ENCODE measurements around the gene SERINC4. TPM values are rescaled to one million over a fixed set of nuclear protein-coding genes. Genes with fewer than 3 reads are reported as not detected.
A peak's percentile ranks its signal among the peaks of the same experiment; 100 is the strongest.

SERINC4 gene
- total and polyA plus RNA-seq, 9 of the 15 experiments (the other 6 are each of a cell fraction or from before 2014, with no cell fraction given), result 0.14 to 0.86 (median 0.18) TPM; not detected in 2

DNA sequence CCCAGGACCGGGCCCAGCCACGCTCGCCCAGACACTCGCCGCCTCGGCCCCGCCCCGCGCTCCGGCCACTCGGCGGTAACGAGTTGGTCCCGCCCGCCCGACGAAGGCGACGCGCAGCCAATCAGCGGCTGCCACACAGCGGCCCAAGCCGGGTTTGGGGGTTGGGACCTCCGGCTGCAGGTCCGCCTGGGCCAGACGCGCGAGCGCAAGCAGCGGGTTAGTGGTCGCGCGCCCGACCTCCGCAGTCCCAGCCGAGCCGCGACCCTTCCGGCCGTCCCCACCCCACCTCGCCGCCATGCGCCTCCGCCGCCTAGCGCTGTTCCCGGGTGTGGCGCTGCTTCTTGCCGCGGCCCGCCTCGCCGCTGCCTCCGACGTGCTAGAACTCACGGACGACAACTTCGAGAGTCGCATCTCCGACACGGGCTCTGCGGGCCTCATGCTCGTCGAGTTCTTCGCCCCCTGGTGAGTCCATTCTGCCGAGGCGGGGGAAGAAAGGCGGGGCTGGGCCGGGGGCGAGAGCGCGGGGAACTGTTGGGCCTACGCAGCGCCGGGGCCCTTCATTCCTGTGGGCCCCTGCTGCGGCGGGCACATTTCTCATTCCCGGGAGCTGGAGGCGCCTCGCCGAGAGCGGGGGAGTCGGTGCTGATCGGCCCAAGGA is 53.6 kb downstream of the SERINC4 start, which contains the start of gene PDIA3 (continued):
- TF ChIP-seq, protein P1, sequence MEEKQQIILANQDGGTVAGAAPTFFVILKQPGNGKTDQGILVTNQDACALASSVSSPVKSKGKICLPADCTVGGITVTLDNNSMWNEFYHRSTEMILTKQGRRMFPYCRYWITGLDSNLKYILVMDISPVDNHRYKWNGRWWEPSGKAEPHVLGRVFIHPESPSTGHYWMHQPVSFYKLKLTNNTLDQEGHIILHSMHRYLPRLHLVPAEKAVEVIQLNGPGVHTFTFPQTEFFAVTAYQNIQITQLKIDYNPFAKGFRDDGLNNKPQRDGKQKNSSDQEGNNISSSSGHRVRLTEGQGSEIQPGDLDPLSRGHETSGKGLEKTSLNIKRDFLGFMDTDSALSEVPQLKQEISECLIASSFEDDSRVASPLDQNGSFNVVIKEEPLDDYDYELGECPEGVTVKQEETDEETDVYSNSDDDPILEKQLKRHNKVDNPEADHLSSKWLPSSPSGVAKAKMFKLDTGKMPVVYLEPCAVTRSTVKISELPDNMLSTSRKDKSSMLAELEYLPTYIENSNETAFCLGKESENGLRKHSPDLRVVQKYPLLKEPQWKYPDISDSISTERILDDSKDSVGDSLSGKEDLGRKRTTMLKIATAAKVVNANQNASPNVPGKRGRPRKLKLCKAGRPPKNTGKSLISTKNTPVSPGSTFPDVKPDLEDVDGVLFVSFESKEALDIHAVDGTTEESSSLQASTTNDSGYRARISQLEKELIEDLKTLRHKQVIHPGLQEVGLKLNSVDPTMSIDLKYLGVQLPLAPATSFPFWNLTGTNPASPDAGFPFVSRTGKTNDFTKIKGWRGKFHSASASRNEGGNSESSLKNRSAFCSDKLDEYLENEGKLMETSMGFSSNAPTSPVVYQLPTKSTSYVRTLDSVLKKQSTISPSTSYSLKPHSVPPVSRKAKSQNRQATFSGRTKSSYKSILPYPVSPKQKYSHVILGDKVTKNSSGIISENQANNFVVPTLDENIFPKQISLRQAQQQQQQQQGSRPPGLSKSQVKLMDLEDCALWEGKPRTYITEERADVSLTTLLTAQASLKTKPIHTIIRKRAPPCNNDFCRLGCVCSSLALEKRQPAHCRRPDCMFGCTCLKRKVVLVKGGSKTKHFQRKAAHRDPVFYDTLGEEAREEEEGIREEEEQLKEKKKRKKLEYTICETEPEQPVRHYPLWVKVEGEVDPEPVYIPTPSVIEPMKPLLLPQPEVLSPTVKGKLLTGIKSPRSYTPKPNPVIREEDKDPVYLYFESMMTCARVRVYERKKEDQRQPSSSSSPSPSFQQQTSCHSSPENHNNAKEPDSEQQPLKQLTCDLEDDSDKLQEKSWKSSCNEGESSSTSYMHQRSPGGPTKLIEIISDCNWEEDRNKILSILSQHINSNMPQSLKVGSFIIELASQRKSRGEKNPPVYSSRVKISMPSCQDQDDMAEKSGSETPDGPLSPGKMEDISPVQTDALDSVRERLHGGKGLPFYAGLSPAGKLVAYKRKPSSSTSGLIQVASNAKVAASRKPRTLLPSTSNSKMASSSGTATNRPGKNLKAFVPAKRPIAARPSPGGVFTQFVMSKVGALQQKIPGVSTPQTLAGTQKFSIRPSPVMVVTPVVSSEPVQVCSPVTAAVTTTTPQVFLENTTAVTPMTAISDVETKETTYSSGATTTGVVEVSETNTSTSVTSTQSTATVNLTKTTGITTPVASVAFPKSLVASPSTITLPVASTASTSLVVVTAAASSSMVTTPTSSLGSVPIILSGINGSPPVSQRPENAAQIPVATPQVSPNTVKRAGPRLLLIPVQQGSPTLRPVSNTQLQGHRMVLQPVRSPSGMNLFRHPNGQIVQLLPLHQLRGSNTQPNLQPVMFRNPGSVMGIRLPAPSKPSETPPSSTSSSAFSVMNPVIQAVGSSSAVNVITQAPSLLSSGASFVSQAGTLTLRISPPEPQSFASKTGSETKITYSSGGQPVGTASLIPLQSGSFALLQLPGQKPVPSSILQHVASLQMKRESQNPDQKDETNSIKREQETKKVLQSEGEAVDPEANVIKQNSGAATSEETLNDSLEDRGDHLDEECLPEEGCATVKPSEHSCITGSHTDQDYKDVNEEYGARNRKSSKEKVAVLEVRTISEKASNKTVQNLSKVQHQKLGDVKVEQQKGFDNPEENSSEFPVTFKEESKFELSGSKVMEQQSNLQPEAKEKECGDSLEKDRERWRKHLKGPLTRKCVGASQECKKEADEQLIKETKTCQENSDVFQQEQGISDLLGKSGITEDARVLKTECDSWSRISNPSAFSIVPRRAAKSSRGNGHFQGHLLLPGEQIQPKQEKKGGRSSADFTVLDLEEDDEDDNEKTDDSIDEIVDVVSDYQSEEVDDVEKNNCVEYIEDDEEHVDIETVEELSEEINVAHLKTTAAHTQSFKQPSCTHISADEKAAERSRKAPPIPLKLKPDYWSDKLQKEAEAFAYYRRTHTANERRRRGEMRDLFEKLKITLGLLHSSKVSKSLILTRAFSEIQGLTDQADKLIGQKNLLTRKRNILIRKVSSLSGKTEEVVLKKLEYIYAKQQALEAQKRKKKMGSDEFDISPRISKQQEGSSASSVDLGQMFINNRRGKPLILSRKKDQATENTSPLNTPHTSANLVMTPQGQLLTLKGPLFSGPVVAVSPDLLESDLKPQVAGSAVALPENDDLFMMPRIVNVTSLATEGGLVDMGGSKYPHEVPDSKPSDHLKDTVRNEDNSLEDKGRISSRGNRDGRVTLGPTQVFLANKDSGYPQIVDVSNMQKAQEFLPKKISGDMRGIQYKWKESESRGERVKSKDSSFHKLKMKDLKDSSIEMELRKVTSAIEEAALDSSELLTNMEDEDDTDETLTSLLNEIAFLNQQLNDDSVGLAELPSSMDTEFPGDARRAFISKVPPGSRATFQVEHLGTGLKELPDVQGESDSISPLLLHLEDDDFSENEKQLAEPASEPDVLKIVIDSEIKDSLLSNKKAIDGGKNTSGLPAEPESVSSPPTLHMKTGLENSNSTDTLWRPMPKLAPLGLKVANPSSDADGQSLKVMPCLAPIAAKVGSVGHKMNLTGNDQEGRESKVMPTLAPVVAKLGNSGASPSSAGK (IDR thresholded peaks at IDR 0.05), result peak; percentile 91
- TF ChIP-seq U2AF1 (optimal IDR thresholded peaks at IDR 0.05; ENCODE audit: low read depth, low read length) (peak; percentile 67), MXI1 (IDR thresholded peaks at IDR 0.05; ENCODE audit: low read depth, low read length) (0 out of 2 replicates have a peak, but pooled peaks have one; percentile 10), MAZ (CRISPR knock-in tag; conservative IDR thresholded peaks at IDR 0.05 in 1 of 2, IDR thresholded peaks at IDR 0.05 in 1 of 2) (peak; percentile 10 to 15; a peak in 2 of 4 replicates), SAP30 (IDR thresholded peaks at IDR 0.05; ENCODE audit: borderline replicate concordance, insufficient read depth, low read depth, low read length, poor library complexity, severe bottlenecking) (peak; percentile 28), CHD1 (IDR thresholded peaks at IDR 0.05; ENCODE audit: low read length) (peak; percentile 25), GTF2F1 (IDR thresholded peaks at IDR 0.05; ENCODE audit: low read depth, low read length) (0 out of 2 replicates have a peak, but pooled peaks have one; percentile 73), CREB1 (IDR thresholded peaks at IDR 0.05) (peak; percentile 63; the same call in 1 of the 2 replicates), CREB1 (CRISPR knock-in tag; IDR thresholded peaks at IDR 0.05) (peak; percentile 83)
- TF ChIP-seq, protein P2, sequence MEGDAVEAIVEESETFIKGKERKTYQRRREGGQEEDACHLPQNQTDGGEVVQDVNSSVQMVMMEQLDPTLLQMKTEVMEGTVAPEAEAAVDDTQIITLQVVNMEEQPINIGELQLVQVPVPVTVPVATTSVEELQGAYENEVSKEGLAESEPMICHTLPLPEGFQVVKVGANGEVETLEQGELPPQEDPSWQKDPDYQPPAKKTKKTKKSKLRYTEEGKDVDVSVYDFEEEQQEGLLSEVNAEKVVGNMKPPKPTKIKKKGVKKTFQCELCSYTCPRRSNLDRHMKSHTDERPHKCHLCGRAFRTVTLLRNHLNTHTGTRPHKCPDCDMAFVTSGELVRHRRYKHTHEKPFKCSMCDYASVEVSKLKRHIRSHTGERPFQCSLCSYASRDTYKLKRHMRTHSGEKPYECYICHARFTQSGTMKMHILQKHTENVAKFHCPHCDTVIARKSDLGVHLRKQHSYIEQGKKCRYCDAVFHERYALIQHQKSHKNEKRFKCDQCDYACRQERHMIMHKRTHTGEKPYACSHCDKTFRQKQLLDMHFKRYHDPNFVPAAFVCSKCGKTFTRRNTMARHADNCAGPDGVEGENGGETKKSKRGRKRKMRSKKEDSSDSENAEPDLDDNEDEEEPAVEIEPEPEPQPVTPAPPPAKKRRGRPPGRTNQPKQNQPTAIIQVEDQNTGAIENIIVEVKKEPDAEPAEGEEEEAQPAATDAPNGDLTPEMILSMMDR (IDR thresholded peaks at IDR 0.05 in 2 of 3, conservative IDR thresholded peaks at IDR 0.05 in 1 of 3; ENCODE audit: insufficient read depth in 2 of 3, low read depth in 1 of 3, low read length in 3 of 3), result 0 out of 6 replicates have a peak, but pooled peaks of 2 of the 3 experiments have one; percentile 1 to 5
- TF ChIP-seq, protein P3, sequence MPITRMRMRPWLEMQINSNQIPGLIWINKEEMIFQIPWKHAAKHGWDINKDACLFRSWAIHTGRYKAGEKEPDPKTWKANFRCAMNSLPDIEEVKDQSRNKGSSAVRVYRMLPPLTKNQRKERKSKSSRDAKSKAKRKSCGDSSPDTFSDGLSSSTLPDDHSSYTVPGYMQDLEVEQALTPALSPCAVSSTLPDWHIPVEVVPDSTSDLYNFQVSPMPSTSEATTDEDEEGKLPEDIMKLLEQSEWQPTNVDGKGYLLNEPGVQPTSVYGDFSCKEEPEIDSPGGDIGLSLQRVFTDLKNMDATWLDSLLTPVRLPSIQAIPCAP (CRISPR knock-in tag; IDR thresholded peaks at IDR 0.05; ENCODE audit: borderline replicate concordance), result peak; percentile 64; the same call in 1 of the 2 replicates
